ENCODE results near the gene SLC26A2. TPM values are rescaled to one million over a fixed set of nuclear protein-coding genes. Genes with fewer than 3 reads are reported as not detected.

SLC26A2 gene
- total RNA-seq, 2 donors from 2014 or later: 16.9 to 32.0 TPM

DNA sequence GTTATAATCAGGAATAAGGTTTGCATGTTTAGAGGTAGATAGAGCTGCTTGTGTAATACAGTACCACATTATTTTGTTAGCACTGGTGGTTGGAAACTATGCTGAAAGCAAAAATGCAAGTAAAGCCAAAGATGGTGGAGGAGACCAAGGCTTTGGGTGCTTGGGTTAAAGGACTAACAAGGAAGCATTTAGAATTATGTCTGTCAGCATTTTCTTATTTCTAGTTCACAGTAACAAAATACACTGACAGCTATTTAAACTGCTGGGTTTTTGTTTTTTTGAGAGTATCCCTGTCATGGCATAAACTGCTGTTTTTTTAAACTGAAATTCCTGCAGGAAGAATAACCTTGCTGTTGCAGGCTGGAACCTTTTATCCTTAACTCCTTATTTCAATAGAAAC is 46.5 kb downstream of the SLC26A2 start:
- Histone ChIP-seq H3K27me3 (replicated peaks; ENCODE audit: insufficient read depth) (no peaks in the 10 kb centered on the region), H3K27ac (no peak overlapping the region), H3K36me3 (peaks cover 21% of the 10 kb centered on the region), H3K4me3 (no peak overlapping the region), H3K9me3 (no peaks in the 10 kb centered on the region), H3K4me1 (ENCODE audit: control insufficient read depth in 1 of 2, low read depth in 2 of 2) (peaks cover 7 to 12% of the 10 kb centered on the region in 2 donors)
- DNase-seq (ENCODE audit: low spot score): no peak
- TF ChIP-seq, protein P1, sequence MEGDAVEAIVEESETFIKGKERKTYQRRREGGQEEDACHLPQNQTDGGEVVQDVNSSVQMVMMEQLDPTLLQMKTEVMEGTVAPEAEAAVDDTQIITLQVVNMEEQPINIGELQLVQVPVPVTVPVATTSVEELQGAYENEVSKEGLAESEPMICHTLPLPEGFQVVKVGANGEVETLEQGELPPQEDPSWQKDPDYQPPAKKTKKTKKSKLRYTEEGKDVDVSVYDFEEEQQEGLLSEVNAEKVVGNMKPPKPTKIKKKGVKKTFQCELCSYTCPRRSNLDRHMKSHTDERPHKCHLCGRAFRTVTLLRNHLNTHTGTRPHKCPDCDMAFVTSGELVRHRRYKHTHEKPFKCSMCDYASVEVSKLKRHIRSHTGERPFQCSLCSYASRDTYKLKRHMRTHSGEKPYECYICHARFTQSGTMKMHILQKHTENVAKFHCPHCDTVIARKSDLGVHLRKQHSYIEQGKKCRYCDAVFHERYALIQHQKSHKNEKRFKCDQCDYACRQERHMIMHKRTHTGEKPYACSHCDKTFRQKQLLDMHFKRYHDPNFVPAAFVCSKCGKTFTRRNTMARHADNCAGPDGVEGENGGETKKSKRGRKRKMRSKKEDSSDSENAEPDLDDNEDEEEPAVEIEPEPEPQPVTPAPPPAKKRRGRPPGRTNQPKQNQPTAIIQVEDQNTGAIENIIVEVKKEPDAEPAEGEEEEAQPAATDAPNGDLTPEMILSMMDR (IDR thresholded peaks at IDR 0.05): no peak
- ATAC-seq (ENCODE audit: insufficient number of reproducible peaks, low FRiP score, low read depth): no peak

DNA sequence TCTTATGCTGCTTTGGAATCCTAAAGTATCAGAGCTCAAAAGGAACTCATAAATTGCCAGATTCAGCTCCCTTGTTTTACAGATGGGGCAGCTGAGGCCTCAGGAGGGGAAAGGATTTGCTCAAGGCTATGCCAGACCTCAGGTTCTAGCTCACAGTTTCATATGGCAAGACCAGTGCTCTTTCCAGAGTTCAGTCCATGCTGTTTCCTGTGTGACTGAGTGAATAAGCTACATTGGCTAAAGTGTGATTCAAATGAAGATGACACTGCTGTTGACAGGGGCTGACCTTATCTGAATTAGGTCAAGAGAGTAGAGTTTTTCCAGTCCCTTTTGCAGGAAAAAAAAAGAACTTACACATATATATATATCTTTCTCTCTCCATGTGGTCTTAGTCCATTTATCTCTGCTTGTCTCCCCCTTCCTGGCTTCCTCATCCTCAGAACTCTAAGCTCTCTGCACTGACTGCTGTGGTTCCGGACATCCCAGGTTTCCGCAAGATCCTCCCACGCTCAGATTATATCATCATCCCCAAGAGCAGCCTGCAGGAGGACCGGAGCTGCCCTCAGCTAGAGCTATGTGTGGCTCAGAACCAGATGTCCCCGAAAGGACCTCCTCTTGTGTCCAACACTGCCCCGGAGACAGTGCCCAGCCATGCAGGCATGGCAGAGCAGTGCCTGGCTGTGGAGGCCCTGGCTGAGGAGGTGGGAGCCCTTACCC is 49.3 kb downstream of the SLC26A2 start:
- TF ChIP-seq, protein P1 (IDR thresholded peaks at IDR 0.05): no peak
- H3K36me3 ChIP-seq: peaks cover 31% of the 10 kb centered on the region
- ATAC-seq (ENCODE audit: insufficient number of reproducible peaks, low FRiP score, low read depth): no peak

DNA sequence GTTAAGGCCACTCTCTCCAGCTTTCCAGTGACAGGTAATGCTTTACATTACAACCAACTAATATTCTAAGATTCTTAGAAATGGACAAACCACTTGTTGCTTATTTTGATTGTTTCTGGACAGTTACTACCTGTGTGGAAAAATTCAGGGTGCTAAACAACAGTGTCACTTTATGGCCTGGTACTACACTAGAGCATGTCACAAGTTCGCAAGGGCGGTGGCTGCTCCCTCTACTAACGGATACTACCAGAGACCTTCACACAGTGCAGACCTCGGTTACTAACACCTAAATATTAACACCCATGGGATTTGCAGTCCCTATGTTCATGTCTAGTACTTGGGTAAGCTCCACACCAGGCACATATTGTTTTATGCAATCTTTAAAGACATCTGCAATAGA is 53.4 kb downstream of the SLC26A2 start:
- no peak for DNase-seq (ENCODE audit: low spot score)
- Histone ChIP-seq H3K9me3 (no peaks in the 10 kb centered on the region), H3K4me1 (ENCODE audit: control insufficient read depth in 1 of 2, low read depth in 2 of 2) (no peaks in the 10 kb centered on the region), H3K36me3 (peaks cover 39% of the 10 kb centered on the region), H3K27me3 (replicated peaks; ENCODE audit: insufficient read depth) (no peaks in the 10 kb centered on the region), H3K27ac (no peak overlapping the region), H3K4me3 (no peak overlapping the region)
- TF ChIP-seq, protein P1 (IDR thresholded peaks at IDR 0.05): no peak
- ATAC-seq (ENCODE audit: insufficient number of reproducible peaks, low FRiP score, low read depth): no peak

More for the DNA sequence above, 49.3 kb downstream of the SLC26A2 start:
- H3K9me3 ChIP-seq: no peaks in the 10 kb centered on the region
- H3K4me3 ChIP-seq: no peak overlapping the region
- no peaks in the 10 kb centered on the region for H3K27me3 ChIP-seq (replicated peaks; ENCODE audit: insufficient read depth)
- H3K4me1 ChIP-seq (ENCODE audit: control insufficient read depth in 1 of 2, low read depth in 2 of 2): no peaks in the 10 kb centered on the region
- H3K27ac ChIP-seq: no peak overlapping the region
- DNase-seq (ENCODE audit: low spot score): no peak

DNA sequence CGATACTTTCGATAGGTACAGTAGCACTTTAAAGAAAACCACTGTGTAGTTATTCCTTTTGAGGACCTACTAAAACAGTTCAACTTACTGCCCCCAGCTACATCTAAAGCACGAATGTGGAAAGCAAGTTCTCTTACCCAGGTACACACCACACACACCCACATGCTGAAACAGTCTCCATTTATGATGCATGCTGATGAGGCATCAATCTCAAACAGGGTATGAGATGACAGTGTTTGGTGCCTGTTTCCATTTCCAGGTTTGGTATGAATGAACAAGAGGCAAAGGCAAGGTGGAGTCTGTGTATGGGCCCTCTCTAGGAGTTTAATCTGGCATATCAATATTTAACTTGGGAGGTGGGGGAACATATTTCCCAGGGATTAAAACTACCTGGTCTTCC is 53.9 kb downstream of the SLC26A2 start:
- TF ChIP-seq, protein P1 (IDR thresholded peaks at IDR 0.05): no peak
- no peak overlapping the region for H3K27ac ChIP-seq
- H3K36me3 ChIP-seq: peaks cover 43% of the 10 kb centered on the region
- no peaks in the 10 kb centered on the region for H3K4me1 ChIP-seq (ENCODE audit: control insufficient read depth in 1 of 2, low read depth in 2 of 2)
- H3K27me3 ChIP-seq (replicated peaks; ENCODE audit: insufficient read depth): no peaks in the 10 kb centered on the region
- no peaks in the 10 kb centered on the region for H3K9me3 ChIP-seq
- DNase-seq (ENCODE audit: low spot score) (no peak), ATAC-seq (ENCODE audit: insufficient number of reproducible peaks, low FRiP score, low read depth) (no peak)
- H3K4me3 ChIP-seq: no peak overlapping the region

DNA sequence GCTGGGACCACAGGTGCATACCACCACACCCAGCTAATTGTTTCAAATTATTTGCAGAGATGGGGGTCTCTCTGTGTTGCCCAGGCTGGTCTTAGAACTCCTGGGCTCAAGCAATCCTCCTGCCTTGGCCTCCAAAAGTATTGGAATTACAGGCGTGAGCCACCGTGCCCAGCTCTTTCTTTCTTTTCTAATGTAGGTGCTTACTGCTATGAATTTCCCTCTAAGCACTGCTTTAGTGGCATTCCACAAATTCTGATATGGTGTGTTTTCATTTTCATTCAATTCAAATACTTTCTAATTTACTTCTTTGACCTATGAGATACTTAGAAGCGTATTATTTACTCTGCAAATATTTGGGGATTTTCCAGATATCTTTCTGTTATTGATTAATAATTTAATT is 54.9 kb downstream of the SLC26A2 start:
- Histone ChIP-seq H3K27me3 (replicated peaks; ENCODE audit: insufficient read depth) (no peaks in the 10 kb centered on the region), H3K27ac (no peak overlapping the region), H3K4me1 (ENCODE audit: control insufficient read depth in 1 of 2, low read depth in 2 of 2) (peaks cover 0 to under 1% of the 10 kb centered on the region in 2 donors), H3K36me3 (peaks cover 38% of the 10 kb centered on the region), H3K9me3 (no peaks in the 10 kb centered on the region), H3K4me3 (no peak overlapping the region)
- no peak for DNase-seq (ENCODE audit: low spot score)
- TF ChIP-seq, protein P1 (IDR thresholded peaks at IDR 0.05): no peak
- ATAC-seq (ENCODE audit: insufficient number of reproducible peaks, low FRiP score, low read depth): no peak

Measured in thoracic aorta (tissue), 2 donors.